ENCODE measurements around the gene C6orf47.

DNA sequence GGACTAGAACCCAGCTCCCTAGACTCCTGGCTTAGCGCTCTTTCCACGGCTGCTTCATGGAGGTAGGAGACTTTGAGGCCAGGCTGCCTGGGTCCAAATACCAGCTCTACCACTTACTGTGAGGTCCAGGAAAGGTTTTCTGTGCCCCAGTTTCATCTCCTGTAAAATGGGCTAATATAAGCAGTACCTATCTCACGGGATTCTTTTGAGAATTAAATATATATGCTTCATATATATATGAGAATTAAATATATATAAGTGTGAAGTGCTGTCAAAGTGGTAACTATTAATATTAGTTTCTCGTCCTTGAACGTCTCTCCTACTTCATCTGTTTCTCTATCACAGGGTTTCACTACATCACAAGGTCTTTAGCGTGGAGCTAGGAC is 30.5 kb upstream of the C6orf47 start:
- TF ChIP-seq, protein P1, sequence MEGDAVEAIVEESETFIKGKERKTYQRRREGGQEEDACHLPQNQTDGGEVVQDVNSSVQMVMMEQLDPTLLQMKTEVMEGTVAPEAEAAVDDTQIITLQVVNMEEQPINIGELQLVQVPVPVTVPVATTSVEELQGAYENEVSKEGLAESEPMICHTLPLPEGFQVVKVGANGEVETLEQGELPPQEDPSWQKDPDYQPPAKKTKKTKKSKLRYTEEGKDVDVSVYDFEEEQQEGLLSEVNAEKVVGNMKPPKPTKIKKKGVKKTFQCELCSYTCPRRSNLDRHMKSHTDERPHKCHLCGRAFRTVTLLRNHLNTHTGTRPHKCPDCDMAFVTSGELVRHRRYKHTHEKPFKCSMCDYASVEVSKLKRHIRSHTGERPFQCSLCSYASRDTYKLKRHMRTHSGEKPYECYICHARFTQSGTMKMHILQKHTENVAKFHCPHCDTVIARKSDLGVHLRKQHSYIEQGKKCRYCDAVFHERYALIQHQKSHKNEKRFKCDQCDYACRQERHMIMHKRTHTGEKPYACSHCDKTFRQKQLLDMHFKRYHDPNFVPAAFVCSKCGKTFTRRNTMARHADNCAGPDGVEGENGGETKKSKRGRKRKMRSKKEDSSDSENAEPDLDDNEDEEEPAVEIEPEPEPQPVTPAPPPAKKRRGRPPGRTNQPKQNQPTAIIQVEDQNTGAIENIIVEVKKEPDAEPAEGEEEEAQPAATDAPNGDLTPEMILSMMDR (IDR thresholded peaks at IDR 0.05; ENCODE audit: low read length): no peak
- TF ChIP-seq EZH2phosphoT487 (IDR thresholded peaks at IDR 0.05; ENCODE audit: low read length): no peak
- no peak for TF ChIP-seq EZH2 (optimal IDR thresholded peaks at IDR 0.05; ENCODE audit: low read depth, low read length)

Data from MM.1S (cell line).